Aortic smooth muscle cell (primary cell): Measurements from ENCODE around the gene SPATA17. TPM values are rescaled to one million over a fixed set of nuclear protein-coding genes. Genes with fewer than 3 reads are reported as not detected.

ENCODE experiments used
- total RNA-seq: library from RNA; depleted of rRNA; stranded (reverse); fragments of >200 nt; gene quantifications from 2 replicates; pipeline ENCODE4 v1.2.3, GENCODE V29; 2014

SPATA17 gene, protein sequence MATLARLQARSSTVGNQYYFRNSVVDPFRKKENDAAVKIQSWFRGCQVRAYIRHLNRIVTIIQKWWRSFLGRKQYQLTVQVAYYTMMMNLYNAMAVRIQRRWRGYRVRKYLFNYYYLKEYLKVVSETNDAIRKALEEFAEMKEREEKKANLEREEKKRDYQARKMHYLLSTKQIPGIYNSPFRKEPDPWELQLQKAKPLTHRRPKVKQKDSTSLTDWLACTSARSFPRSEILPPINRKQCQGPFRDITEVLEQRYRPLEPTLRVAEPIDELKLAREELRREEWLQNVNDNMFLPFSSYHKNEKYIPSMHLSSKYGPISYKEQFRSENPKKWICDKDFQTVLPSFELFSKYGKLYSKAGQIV
- 0.93 and 1.5 TPM in 2 replicates for total RNA-seq

DNA sequence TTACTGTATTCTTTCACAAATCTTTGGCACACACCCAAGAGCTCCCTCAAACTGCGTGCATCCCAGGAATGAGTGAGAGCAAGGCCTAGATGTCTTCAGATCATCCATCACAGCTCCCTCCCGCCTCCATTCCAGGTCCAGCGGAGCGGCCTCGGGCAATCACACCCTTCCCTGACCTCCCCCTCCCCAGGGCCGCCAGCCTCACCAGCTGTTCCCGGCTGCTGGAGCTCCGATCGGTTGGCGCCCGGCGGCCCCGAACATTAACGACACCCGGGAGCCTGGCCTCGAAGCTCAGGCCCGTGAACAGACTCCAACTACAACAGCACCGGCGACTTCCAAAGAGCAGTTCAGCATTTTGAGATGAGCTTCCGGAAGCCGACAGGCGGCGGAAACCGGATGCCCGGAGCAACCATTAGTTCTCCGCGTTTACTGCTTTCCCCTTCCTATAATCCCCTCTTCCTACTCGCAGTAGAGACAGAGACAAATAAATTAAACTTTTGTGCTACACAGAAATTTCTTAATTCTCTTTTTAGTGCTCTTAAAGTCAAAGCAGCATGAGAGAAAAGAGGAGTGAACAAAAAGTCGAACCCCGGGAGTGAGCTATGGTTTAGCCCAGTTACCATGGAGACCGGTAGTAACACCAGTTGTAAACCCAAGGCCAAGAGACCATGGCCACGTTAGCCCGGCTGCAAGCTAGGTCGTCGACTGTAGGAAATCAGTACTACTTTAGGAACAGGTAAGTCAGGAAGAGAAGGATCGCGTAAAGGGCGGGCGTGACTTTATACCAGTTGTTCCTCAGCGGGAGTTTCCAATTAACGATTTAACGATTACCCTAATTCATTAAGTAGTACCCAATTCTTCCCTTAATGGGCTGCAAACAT is at the start of gene SPATA17, which contains the start of gene GPATCH2:
SPATA17 (plus strand) TSS at position 634 of the 881 bp plus-strand sequence; CDS start at position 669, 35 bp downstream.
GPATCH2 (minus strand) TSS at position 380 of the 881 bp plus-strand sequence; CDS start at position 261, 119 bp downstream.

Other genes with a start within 250 kb of the SPATA17 start
- gene GPATCH2, start 254 bp upstream of the SPATA17 start, total RNA-seq = 13.6 and 15.4 TPM in 2 replicates